ENCODE data around the gene MTMR3. TPM values are rescaled to one million over a fixed set of nuclear protein-coding genes. Genes with fewer than 3 reads are reported as not detected.

Gene MTMR3
- polyA plus RNA-seq, 1 of the 3 experiments (the other 2 are of a cell fraction): 20.4 TPM

- ChIA-PET POLR2A (no interaction called here), CTCF (no interaction called here)
- 92% methylated on average over 1 of the region's 1 CpG for WGBS (ENCODE audit: low lambda C conversion rate)
- DNase-seq: no peak
- H3K4me2 ChIP-seq: no peak overlapping the region
- peaks cover 30% of the 10 kb centered on the region; the same call in 1 of the 2 replicates for H4K20me1 ChIP-seq (ENCODE audit: insufficient read depth)
- peaks cover 4% of the 10 kb centered on the region for H3F3A ChIP-seq (replicated peaks; ENCODE audit: insufficient read depth)
- H3K79me2 ChIP-seq (ENCODE audit: insufficient read depth): peaks cover 63% of the 10 kb centered on the region
- peaks cover 0 to 4% of the 10 kb centered on the region in 2 experiments; a peak in 1 of 4 replicates for H3K4me1 ChIP-seq (ENCODE audit: control insufficient read depth in 1 of 2, insufficient read depth in 2 of 2, low read depth in 1 of 2, low read length in 1 of 2)
- no peak overlapping the region for H3K9ac ChIP-seq
- H3K27ac ChIP-seq (ENCODE audit: low read depth in 2 of 2, low read length in 1 of 2): no peak overlapping the region
- H3K9me3 ChIP-seq: no peaks in the 10 kb centered on the region
- H3K9me2 ChIP-seq: no peaks in the 10 kb centered on the region
- H3K36me3 ChIP-seq (replicated peaks in 1 of 2; ENCODE audit: control insufficient read depth in 1 of 2, insufficient read depth in 2 of 2, low read length in 1 of 2): peaks cover 0 to 14% of the 10 kb centered on the region in 2 experiments
- H3K4me3 ChIP-seq (ENCODE audit: low read depth in 2 of 2, low read length in 1 of 2): no peak overlapping the region
- TF ChIP-seq JUND (IDR thresholded peaks at IDR 0.05) (no peak), USF2 (IDR thresholded peaks at IDR 0.05; ENCODE audit: borderline replicate concordance, low read depth, low read length) (no peak), MXI1 (IDR thresholded peaks at IDR 0.05; ENCODE audit: low read depth, low read length) (no peak), MAX (IDR thresholded peaks at IDR 0.05; ENCODE audit: low read depth) (no peak), EZH2phosphoT487 (IDR thresholded peaks at IDR 0.05; ENCODE audit: borderline replicate concordance, low read depth) (no peak), SMC3 (IDR thresholded peaks at IDR 0.05; ENCODE audit: low read depth, low read length) (no peak), RXRA (IDR thresholded peaks at IDR 0.05; ENCODE audit: borderline replicate concordance, low read depth) (no peak), FOSL2 (IDR thresholded peaks at IDR 0.05; ENCODE audit: borderline replicate concordance, low read depth) (no peak), RAD21 (IDR thresholded peaks at IDR 0.05; ENCODE audit: low read length) (no peak), PBX3 (IDR thresholded peaks at IDR 0.05) (no peak), ELF1 (IDR thresholded peaks at IDR 0.05) (no peak), CTCF (IDR thresholded peaks at IDR 0.05) (no peak), IRF3 (IDR thresholded peaks at IDR 0.05; ENCODE audit: low read depth, low read length) (no peak), USF1 (IDR thresholded peaks at IDR 0.05; ENCODE audit: borderline replicate concordance, low read depth) (no peak), RCOR1 (IDR thresholded peaks at IDR 0.05; ENCODE audit: low read length) (no peak), NFIC (IDR thresholded peaks at IDR 0.05; ENCODE audit: borderline replicate concordance) (no peak), SIN3A (IDR thresholded peaks at IDR 0.05; ENCODE audit: borderline replicate concordance, low read depth, low read length) (no peak)
- H2AFZ ChIP-seq (ENCODE audit: low read depth): no peak overlapping the region
- no peaks in the 10 kb centered on the region for H3K27me3 ChIP-seq (ENCODE audit: insufficient read depth)
Observed at GRCh38 chr22:29956680-29957079, 73.7 kb downstream of the MTMR3 start.
